ENCODE measurements around the gene FBXL13.
"Not testable (repeated sequence)": the region's sequence is repeated elsewhere in the genome, so short reads cannot be mapped to it uniquely, and the experiment has no call there.

The FBXL13 gene

DNA sequence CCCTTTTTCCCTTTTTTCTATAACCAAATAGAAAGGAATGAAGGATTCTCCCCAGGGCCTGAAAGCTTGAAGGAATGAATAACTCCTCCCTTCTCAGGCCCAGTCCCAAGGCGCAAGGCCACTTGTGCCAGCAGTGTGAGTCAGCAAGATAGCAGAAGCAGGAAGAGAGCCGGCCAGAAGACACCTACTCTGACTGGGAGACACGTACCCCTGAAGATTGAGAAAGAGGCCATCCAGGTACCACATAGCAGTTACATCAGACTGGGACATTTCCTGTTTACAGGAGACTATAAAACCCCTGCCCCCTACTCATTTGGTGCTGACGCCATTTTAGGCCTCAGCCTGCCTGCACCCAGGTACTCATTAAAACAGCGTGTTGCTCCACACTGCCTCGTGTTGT is 96.3 kb downstream of the FBXL13 start:
- no peak for DNase-seq

GRCh38 chr7:102977586-102977985 is 97.0 kb downstream of the FBXL13 start:
- DNase-seq = not testable (repeated sequence)

GRCh38 chr7:102976493-102976892 is 98.1 kb downstream of the FBXL13 start:
- no peak for DNase-seq

DNA sequence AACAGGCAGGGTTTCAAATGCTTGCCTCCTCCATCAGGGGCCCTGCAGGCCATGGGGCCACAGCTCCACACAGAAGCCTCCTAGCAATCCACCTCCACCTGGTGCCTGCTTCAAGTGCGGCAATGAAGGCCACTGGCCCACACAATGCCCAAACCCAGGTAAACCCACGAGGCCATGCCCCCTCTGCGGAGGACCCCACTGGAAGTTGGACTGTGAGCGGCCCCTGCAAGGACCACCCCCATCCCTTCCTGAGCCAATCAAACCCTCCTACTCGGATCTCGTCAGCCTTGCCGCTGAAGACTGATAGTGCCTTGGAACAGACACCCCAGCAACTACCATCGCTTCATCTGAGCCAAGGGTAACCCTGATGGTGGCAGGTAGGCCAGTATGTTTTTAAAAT is 98.7 kb downstream of the FBXL13 start:
- no peak for DNase-seq

DNA sequence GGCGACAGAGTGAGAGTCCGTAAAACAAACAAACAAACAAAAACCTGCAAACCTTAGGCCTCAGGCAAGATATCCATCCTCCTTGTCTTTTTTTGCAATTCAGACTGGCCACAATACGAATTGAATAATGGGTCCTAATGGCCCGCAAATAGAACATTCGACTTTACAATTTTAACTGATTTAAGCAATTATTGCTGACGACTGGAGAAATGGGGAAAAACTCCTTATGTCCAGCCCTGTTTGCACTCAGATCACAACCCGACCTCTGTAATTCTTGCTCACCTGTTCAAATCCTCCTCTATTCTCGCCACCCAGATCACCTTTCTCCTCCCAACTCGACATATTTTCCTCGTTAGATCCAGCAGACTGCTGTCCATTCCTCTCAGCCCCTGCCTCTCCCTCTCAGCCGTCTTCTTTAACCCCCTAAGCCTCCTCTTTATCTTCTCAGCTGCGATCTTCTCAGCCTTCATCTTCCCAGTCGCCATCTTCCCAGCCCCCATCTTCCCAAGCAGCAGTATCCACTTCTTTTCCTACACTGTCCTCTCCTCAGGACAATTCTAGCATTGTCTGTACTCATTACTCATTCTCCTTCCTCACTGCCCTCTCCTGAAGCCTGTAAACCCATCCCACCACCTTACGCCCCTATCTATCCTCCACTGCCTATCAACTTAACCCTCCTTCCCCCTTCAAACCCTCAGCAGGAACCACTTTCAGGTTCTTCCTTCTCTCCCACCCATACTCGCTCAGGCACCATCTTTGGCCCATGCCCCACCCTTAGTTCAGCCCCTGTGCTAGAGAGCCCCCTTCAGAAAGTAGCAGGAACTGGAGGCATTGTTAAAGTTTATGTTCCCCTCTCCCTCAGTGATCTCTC is 100.0 kb downstream of the FBXL13 start:
- DNase-seq = no peak

GRCh38 chr7:102973096-102973802 is 101.3 kb downstream of the FBXL13 start:
- no peak for DNase-seq

- DNase-seq = no peak
These were observed 106.8 kb downstream of the FBXL13 start for GRCh38 chr7:102967798-102968197.

- DNase-seq = no peak
These were observed 108.1 kb downstream of the FBXL13 start for GRCh38 chr7:102966465-102966864.

DNA sequence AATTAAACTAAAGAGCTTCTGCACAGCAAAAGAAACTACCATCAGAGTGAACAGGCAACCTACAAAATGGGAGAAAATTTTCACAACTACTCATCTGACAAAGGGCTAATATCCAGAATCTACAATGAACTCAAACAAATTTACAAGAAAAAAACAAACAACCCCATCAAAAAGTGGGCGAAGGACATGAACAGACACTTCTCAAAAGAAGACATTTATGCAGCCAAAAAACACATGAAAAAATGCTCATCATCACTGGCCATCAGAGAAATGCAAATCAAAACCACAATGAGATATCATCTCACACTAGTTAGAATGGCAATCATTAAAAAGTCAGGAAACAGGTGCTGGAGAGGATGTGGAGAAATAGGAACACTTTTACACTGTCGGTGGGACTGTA is 112.6 kb downstream of the FBXL13 start:
- DNase-seq = not testable (repeated sequence)

DNA sequence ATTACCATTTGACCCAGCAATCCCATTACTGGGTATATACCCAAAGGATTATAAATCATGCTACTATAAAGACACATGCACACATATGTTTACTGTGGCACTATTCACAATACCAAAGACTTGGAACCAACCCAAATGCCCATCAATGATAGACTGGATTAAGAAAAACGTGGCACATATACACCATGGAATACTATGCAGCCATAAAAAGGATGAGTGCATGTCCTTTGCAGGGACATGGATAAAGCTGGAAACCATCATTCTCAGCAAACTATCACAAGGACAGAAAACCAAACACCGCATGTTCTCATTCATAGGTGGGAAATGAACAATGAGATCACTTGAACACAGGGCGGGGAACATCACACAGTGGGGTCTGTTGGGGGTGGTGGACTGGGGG is 116.6 kb downstream of the FBXL13 start:
- not testable (repeated sequence) for DNase-seq

DNA sequence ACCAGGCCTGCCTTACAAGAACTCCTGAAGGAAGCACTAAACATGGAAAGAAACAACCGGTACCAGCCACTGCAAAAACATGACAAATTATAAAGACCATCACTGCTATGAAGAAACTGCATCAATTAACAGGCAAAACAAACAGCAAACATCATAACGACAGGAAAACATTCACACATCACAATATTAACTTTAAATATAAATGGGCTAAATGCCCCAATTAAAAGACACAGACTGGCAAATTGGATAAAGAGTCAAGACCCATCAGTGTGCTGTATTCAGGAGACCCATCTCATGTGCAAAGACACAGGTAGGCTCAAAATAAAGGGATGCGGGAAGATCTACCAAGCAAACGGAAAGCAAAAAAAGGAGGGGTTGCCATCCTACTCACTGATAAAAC is 120.2 kb downstream of the FBXL13 start:
- DNase-seq = not testable (repeated sequence)

GRCh38 chr7:102953406-102953805 is 121.2 kb downstream of the FBXL13 start:
- no peak for DNase-seq

GRCh38 chr7:102951839-102952238 is 122.8 kb downstream of the FBXL13 start:
- DNase-seq = no peak

DNA sequence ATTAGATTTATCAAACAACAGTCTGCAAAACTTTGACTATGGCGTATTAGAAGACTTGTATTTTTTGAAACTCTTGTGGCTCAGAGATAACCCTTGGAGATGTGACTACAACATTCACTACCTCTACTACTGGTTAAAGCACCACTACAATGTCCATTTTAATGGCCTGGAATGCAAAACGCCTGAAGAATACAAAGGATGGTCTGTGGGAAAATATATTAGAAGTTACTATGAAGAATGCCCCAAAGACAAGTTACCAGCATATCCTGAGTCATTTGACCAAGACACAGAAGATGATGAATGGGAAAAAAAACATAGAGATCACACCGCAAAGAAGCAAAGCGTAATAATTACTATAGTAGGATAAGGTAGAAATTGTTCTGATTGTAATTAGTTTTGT is 130.4 kb downstream of the FBXL13 start:
- DNase-seq = no peak

DNA sequence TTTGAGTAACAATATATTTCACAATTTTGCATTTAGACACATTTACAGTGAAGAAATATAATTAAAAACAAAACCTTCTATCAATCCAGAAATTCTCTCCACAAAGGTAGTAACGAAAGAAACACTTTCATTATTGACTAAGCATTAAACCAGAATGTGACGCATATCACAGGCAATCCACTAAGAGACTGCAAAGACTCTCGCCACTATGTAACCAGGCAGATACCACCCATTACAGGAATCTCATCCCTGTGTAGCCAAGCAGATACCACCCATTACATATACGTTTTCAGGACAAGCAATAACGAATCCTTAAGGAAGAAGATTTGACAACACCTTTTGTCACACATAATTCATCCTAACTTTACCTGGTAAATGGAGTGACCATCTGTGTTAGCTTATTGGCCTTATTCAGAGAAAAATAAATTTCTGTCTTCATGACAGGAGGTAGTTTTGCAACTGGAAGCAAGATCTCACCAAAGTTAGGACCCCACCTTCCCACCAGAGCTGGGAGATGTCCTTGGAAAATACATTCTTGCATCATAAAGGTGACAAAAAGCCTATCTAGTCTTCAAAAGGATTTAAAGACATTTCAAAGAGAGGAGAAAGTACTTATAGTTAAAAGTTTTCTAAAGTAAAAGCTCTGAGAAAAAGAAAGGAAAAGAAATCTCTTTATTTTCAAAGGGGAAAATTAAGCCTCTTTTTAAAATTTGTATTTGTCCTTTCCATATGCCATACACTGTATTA is 131.0 kb downstream of the FBXL13 start:
- no peak for DNase-seq

DNA sequence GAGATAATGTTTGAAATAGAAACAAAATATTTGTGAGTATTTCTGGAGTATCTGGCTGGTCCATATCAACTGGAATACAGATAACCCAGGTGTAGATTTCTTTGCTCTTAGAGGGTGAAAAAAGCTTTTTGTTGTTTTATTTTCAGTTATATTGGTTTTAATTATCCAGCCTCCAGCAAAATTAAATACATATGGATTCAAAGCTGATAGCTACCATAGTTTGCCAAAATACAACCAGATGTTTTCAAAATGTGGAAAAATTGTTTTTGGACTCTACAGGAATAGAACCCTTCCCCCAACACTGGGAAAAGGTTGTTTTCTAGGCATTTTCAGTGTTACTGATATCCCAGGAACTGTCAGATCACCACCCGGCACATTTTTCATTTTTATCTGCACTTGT is 131.7 kb downstream of the FBXL13 start:
- no peak for DNase-seq

GRCh38 chr7:102942181-102942866 is 132.3 kb downstream of the FBXL13 start:
- no peak for DNase-seq

GRCh38 chr7:102938679-102939078 is 135.9 kb downstream of the FBXL13 start:
- no peak for DNase-seq

DNA sequence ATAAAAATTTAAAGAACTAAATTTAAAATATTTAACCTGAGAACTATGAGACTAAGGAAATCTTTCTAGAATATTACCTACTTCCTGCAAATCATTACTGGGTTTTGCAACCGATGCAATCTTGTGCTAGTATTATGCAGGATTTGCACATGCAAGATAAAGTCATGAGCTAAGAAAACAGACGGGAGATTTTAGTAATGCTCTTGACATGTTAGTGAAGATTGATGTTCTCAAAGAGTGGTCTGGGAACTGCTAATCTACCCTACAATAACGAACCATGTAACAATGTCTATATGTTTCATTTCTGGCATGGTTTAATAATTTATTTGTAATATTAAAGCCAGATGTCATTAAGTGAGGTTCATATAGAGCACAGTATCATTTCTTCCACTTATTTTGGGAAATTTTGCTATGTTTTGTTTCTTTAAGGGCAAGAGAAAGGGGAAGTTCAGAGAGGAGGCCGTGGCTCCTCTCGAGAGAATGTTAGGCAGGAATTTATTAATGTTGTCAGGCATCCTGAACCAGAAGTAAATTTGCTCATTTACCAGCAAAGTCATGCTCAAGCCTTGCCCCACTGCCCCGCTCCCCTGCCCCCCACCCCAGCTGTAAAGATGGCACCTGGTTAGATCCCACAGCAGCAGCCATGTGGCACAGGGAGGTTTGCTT is 139.0 kb downstream of the FBXL13 start:
- DNase-seq = no peak

DNA sequence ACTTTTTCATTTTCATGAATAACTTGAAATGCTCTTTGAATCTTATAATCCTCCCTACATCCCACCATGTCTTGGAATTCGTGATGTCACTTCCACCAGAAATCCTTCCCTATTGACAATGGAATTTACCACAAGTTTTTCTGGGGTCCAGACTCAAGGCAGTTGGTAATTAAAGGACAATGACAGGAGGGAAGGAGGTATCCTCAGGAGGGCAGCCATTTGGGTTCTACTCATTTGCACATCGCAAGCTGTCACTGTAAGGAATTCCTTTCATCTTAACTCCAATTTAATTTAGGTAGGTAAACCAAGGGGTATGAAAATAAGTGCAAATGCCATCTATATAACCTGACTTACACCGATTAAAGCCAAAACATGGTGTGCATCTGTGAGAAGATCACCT is 139.9 kb downstream of the FBXL13 start:
- DNase-seq = no peak

DNA sequence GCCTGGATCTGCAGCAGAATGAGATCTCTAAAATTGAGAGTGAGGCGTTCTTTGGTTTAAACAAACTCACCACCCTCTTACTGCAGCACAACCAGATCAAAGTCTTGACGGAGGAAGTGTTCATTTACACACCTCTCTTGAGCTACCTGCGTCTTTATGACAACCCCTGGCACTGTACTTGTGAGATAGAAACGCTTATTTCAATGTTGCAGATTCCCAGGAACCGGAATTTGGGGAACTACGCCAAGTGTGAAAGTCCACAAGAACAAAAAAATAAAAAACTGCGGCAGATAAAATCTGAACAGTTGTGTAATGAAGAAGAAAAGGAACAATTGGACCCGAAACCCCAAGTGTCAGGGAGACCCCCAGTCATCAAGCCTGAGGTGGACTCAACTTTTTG is 140.4 kb downstream of the FBXL13 start:
- DNase-seq = no peak

GRCh38 chr7:102933763-102934162 is 140.8 kb downstream of the FBXL13 start:
- no peak for DNase-seq
